Natural killer cell (primary cell): ENCODE data around the gene KCNE4. TPM values are rescaled to one million over a fixed set of nuclear protein-coding genes. Genes with fewer than 3 reads are reported as not detected.

ENCODE experiments used
- ATAC-seq, 3 donors: fragments of 150-1000 bp in 2 of 3; fragments of 200-7000 bp in 1 of 3; cut with Tn5 transposase; 1 replicate in 1 of 3; 2 replicates in 2 of 3; pipeline ENCODE4 v1.10.0; 2021; ENCODE audit warnings: mild to moderate bottlenecking in 2 of 3, moderate library complexity in 2 of 3
- DNase-seq, 2 donors: peaks; one replicate each; pipeline versions ENCODE4 v3.0.0 to v3.0.0-alpha.2; 2013 to 2021; ENCODE audit warnings: mixed read lengths in 1 of 2
- H3K27ac ChIP-seq: one replicate; pipeline ENCODE4 v1.5.1; 2013; ENCODE audit warnings: mild to moderate bottlenecking, low read length
- H3K27me3 ChIP-seq: one replicate; pipeline ENCODE4 v1.6.1; 2013; ENCODE audit warnings: low read length; ENCODE audit not compliant: control insufficient read depth, insufficient read depth
- H3K36me3 ChIP-seq: one replicate; pipeline ENCODE4 v1.6.1; 2013; ENCODE audit warnings: low read length; ENCODE audit not compliant: control insufficient read depth, insufficient read depth
- H3K4me1 ChIP-seq: one replicate; pipeline ENCODE4 v1.6.1; 2013; ENCODE audit warnings: low read length; ENCODE audit not compliant: control insufficient read depth, insufficient read depth
- H3K4me3 ChIP-seq: one replicate; pipeline ENCODE4 v1.5.1; 2013; ENCODE audit warnings: low read length
- H3K9me3 ChIP-seq: one replicate; pipeline ENCODE4 v1.6.1; 2013; ENCODE audit warnings: low read length; ENCODE audit not compliant: control insufficient read depth, insufficient read depth
- H3K27ac Mint-ChIP-seq, 2 donors: one replicate each; pipeline ENCODE4 v1.8.0; 2022; ENCODE audit warnings: mild to moderate bottlenecking in 2 of 2, mixed read lengths in 2 of 2, moderate library complexity in 1 of 2
- H3K27me3 Mint-ChIP-seq, 2 donors: one replicate each; pipeline ENCODE4 v1.8.0; 2022; ENCODE audit warnings: low read depth in 2 of 2, mixed read lengths in 2 of 2
- H3K36me3 Mint-ChIP-seq: one replicate; pipeline ENCODE4 v1.8.0; 2022; ENCODE audit warnings: mixed read lengths
- H3K4me1 Mint-ChIP-seq, 2 donors: one replicate each; pipeline ENCODE4 v1.8.0; 2022; ENCODE audit warnings: mixed read lengths in 2 of 2
- H3K4me3 Mint-ChIP-seq: one replicate; pipeline ENCODE4 v1.8.0; 2022; ENCODE audit warnings: mild to moderate bottlenecking, moderate library complexity, mixed read lengths
- H3K9me3 Mint-ChIP-seq, 2 donors: one replicate each; pipeline ENCODE4 v1.8.0; 2022; ENCODE audit warnings: mixed read lengths in 2 of 2
- WGBS: methylation state at CpG from one replicate; pipeline ENCODE4 v1.1.7; 2013; ENCODE audit warnings: missing lambda C conversion rate; ENCODE audit not compliant: insufficient coverage; 5-methylcytosine and 5-hydroxymethylcytosine counted together
- intact Hi-C: fragments of 100-400 bp; cut with micrococcal nuclease; formaldehyde crosslinking; loops from one replicate; pipeline ENCODE4 v1.14.2; 2022
- total RNA-seq, 4 donors: library from RNA; stranded (reverse); fragments of 120-200 nt in 1 of 4; gene quantifications; one replicate each; pipeline versions ENCODE4 v1.2.3 to v1.2.4, GENCODE V29; 2013 to 2022
- TF ChIP-seq, protein P1 (sequence below): fragments of 200-600 bp; IDR thresholded peaks from one replicate; pipeline ENCODE4 v1.8.0; 2022; ENCODE audit warnings: antibody characterized with exemption

KCNE4 gene
- total RNA-seq, 3 donors from 2014 or later (not counting 1 experiment from before 2014, with no cell fraction given), result not detected

GRCh38 chr2:223068071-223068470 lies 16.1 kb downstream of the KCNE4 start:
- 98% methylated on average over 2 of the region's 2 CpGs for WGBS
- Histone ChIP-seq H3K27ac (no peak overlapping the region), H3K4me3 (no peak overlapping the region), H3K36me3 (no peaks in the 10 kb centered on the region), H3K27me3 (peaks cover 3% of the 10 kb centered on the region), H3K9me3 (no peaks in the 10 kb centered on the region), H3K4me1 (no peaks in the 10 kb centered on the region)
- Mint-ChIP-seq H3K27me3 (peaks cover 0 to 2% of the 10 kb centered on the region in 2 donors), H3K36me3 (no peaks in the 10 kb centered on the region), H3K9me3 (peaks cover 2 to 3% of the 10 kb centered on the region in 2 donors), H3K27ac (no peak overlapping the region), H3K4me1 (no peaks in the 10 kb centered on the region), H3K4me3 (no peak overlapping the region)
- TF ChIP-seq, protein P1, sequence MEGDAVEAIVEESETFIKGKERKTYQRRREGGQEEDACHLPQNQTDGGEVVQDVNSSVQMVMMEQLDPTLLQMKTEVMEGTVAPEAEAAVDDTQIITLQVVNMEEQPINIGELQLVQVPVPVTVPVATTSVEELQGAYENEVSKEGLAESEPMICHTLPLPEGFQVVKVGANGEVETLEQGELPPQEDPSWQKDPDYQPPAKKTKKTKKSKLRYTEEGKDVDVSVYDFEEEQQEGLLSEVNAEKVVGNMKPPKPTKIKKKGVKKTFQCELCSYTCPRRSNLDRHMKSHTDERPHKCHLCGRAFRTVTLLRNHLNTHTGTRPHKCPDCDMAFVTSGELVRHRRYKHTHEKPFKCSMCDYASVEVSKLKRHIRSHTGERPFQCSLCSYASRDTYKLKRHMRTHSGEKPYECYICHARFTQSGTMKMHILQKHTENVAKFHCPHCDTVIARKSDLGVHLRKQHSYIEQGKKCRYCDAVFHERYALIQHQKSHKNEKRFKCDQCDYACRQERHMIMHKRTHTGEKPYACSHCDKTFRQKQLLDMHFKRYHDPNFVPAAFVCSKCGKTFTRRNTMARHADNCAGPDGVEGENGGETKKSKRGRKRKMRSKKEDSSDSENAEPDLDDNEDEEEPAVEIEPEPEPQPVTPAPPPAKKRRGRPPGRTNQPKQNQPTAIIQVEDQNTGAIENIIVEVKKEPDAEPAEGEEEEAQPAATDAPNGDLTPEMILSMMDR, result no peak
- DNase-seq (no peak), ATAC-seq (no peak)
- intact Hi-C loops, result no loop called here

DNA sequence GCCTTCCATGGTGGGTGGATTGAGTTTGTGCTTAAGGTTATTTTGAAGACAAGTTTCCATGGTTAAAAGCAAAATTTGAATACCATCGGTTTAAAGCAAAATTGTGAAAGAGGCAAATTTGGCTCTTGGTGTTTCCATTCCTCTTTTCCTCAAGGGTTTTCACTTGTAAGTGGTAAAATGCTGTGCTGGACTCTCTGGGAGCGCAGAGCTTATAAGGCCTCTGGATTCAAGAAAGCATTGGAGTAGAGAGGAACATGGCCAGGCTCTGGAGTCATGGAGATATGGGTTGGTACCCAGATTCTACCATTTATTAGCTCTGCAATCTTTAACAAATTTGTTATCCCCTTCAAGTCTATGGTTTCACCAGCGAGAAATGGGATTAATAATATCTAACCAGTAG lies 17.5 kb downstream of the KCNE4 start:
- DNase-seq (no peak), ATAC-seq (no peak)
- peaks cover 3% of the 10 kb centered on the region for H3K27me3 ChIP-seq
- TF ChIP-seq, protein P1, result no peak
- H3K36me3 Mint-ChIP-seq, result no peaks in the 10 kb centered on the region
- WGBS, result 88% methylated on average over 2 of the region's 3 CpGs
- H3K9me3 ChIP-seq, result no peaks in the 10 kb centered on the region
- H3K4me1 Mint-ChIP-seq, result no peaks in the 10 kb centered on the region
- no peak overlapping the region for H3K27ac Mint-ChIP-seq
- H3K4me3 ChIP-seq, result no peak overlapping the region
- H3K27ac ChIP-seq, result no peak overlapping the region
- H3K4me3 Mint-ChIP-seq, result no peak overlapping the region
- no peaks in the 10 kb centered on the region for H3K27me3 Mint-ChIP-seq
- peaks cover 2 to 3% of the 10 kb centered on the region in 2 donors for H3K9me3 Mint-ChIP-seq
- intact Hi-C loops, result no loop called here
- H3K4me1 ChIP-seq, result no peaks in the 10 kb centered on the region
- H3K36me3 ChIP-seq, result no peaks in the 10 kb centered on the region

DNA sequence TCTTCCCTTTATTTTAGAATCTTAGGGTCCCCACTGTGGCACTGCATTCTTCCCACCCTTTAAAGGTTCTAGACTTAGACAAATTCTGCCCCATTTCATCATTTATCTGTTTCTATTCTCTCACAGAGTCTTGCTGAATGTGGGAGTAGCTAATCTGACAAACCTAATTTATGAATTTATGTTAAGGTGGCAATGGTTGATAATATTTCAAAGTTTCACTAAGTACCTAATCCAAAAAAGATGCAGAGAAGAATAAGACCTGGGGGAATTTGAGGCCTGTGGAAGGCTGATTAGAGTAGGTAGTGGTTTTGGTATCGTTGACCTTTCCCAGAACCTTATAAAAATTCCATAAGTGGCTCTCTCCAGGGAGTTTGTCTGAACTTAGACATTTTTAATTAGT lies 18.0 kb downstream of the KCNE4 start:
- intact Hi-C loops, result no loop called here
- no peak for ATAC-seq
- no peak overlapping the region for H3K27ac ChIP-seq
- H3K27ac Mint-ChIP-seq, result no peak overlapping the region
- peaks cover 2 to 3% of the 10 kb centered on the region in 2 donors for H3K9me3 Mint-ChIP-seq
- no peaks in the 10 kb centered on the region for H3K4me1 ChIP-seq
- no peak overlapping the region for H3K4me3 ChIP-seq
- no peaks in the 10 kb centered on the region for H3K4me1 Mint-ChIP-seq
- DNase-seq, result no peak
- no CpG with 5 or more reads among the region's 1 CpG for WGBS
- no peaks in the 10 kb centered on the region for H3K36me3 ChIP-seq
- H3K9me3 ChIP-seq, result no peaks in the 10 kb centered on the region
- TF ChIP-seq, protein P1, result no peak
- H3K27me3 ChIP-seq, result peaks cover 2% of the 10 kb centered on the region
- no peaks in the 10 kb centered on the region for H3K36me3 Mint-ChIP-seq
- no peak overlapping the region for H3K4me3 Mint-ChIP-seq
- H3K27me3 Mint-ChIP-seq, result no peaks in the 10 kb centered on the region

DNA sequence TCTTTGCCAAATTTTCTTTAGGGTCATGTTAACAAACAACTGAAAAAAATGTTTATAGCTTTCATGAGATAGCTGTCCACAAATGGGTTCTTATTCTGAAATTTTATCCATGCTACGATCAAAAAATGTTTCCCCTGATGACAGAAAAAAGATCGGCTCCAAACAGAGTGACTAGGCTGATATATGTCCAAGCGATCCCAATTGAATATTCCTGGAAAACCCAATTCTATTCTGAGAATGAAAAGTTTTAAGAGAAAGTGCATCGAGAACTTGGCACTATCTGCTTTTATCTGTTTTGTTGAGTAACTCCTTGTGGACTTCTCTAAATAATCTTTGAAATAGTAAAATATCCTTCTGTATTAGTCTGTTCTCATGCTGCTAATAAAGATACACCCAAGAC lies 19.1 kb downstream of the KCNE4 start:
- H3K9me3 Mint-ChIP-seq, result peaks cover 3 to 4% of the 10 kb centered on the region in 2 donors

More for the DNA sequence above, 19.1 kb downstream of the KCNE4 start:
- Mint-ChIP-seq H3K4me1 (no peaks in the 10 kb centered on the region), H3K36me3 (no peaks in the 10 kb centered on the region), H3K27ac (no peak overlapping the region), H3K27me3 (no peaks in the 10 kb centered on the region), H3K4me3 (no peak overlapping the region)
- TF ChIP-seq, protein P1, result no peak
- intact Hi-C loops, result no loop called here
- H3K4me1 ChIP-seq, result no peaks in the 10 kb centered on the region
- WGBS, result 94% methylated on average over 3 of the region's 4 CpGs
- H3K27me3 ChIP-seq, result peaks cover under 1% of the 10 kb centered on the region
- no peaks in the 10 kb centered on the region for H3K9me3 ChIP-seq
- no peak overlapping the region for H3K27ac ChIP-seq
- DNase-seq (no peak), ATAC-seq (no peak)
- H3K4me3 ChIP-seq, result no peak overlapping the region
- H3K36me3 ChIP-seq, result no peaks in the 10 kb centered on the region
